OCI-M2 (cell line): ENCODE data around the gene H3-3A.
"Not testable (repeated sequence)": the region's sequence is repeated elsewhere in the genome, so short reads cannot be mapped to it uniquely, and the experiment has no call there.

Experiments used
- DNase-seq: peaks from one replicate; lab custom pipeline; 2025; ENCODE audit not compliant: unreplicated experiment; lab: John Stamatoyannopoulos, UW

H3-3A gene

DNA sequence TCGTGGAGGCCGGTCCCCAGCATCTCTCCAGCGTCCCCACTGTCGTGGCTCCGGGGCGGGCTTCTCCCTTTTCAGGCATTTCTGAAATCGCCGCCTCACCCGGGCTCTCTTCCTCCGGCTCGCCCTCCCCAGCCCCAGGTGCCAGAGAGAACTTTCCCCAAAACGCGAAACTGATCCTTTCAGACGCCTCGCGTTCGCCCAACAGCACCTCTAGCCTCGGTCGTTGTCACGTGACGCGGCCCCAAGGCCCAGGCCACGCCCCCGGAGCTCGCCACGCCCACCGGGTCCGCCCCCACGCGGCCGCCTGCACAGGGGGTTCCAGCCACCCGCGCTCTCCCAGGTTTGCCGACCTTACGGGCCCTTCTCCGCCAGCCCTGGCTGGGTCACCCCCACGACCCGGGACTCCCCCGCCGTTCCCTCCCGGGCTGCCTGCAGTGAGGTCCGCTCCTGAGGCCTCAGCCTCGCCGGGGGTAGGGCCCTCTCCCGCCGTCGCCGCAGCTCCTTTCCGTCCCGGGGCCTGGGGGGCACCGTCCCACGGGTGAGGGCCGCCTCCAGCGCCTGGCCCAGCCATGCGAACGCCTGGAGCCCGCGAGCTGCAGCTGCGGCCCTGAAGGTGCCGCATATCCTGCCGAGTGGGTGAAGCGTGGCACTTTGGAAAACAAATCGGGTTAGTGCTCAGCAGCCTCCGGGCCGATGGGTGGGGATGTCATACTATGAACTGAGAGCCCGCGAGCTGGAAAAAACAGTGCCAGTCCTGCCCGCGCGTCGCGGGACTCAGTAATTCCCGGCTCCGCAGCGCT, 21.0 kb downstream of the H3-3A start:
- DNase-seq: no peak

DNA sequence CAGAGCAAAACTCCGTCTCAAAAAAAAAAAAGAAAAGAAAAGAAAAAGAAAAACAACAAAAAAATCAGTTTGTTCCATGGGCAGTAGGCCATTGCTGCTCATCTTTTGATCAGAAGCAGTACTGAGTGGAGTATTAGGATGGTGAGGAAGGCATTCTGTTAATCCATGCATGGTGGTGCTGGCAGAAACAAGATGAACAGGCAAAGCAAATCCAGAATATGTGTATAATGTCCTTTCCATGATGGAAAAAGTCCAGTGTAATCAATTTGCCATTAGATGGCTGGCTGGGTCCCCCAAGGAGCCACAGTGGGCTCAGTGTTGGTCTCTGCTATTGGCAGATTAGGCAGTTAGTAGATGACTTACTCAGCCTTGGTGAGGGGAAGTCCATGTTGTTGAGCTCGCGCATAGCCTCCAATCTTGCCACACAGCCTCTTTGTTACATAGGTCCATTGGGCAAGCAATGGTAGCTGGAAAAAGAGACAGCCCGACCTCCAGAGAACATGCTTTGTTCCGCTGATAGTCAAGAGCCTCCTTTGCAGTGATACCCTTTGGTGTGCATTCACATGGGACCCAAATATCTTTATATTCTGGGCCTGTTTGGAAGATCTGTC, 23.3 kb downstream of the H3-3A start:
- no peak for DNase-seq

DNA sequence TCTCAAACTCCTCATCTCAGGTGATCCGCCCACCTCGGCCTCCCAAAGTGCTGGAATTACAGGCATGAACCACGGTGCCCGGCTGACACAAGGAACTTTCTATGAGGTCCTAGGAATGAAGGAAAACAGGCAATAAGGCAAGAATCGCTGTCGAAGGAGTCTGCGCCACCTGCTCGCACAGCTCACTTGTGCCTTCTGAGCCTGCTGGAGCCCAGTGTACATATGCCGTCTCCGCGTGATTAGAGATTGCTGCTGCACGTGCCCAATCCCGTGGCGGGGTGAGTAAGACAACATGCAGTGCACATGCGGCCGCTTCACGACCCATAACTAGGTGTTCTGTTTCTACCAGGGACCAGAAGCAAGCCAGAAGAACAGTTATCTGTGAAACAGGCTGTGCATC, 24.3 kb downstream of the H3-3A start:
- no peak for DNase-seq

- DNase-seq: no peak
Observed at GRCh38 chr1:226091461-226091860, 28.9 kb downstream of the H3-3A start.

GRCh38 chr1:226092048-226092820, 29.7 kb downstream of the H3-3A start:
- not testable (repeated sequence) for DNase-seq

DNA sequence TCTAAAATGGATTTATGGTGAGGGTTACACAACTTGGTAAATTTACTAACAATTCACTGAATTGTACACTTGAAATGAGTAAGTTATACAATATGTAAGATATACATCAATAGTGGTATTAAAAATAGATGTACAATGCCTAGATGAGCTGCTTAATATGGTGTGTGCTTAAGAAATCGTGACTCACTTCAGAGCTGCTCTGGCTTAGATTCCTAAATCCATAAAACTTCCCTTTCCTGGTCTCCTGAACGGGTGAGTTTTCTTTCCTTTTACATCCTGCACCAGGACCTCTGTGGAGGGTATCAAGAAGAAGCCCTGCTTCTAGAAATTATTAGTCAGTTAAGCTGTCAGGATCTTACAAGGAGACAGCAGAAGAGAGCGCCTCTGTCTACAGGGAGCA, 30.4 kb downstream of the H3-3A start:
- no peak for DNase-seq

- DNase-seq: no peak
Observed at GRCh38 chr1:226093621-226094020, 31.1 kb downstream of the H3-3A start.

GRCh38 chr1:226094451-226094850, 31.9 kb downstream of the H3-3A start:
- DNase-seq: no peak

DNA sequence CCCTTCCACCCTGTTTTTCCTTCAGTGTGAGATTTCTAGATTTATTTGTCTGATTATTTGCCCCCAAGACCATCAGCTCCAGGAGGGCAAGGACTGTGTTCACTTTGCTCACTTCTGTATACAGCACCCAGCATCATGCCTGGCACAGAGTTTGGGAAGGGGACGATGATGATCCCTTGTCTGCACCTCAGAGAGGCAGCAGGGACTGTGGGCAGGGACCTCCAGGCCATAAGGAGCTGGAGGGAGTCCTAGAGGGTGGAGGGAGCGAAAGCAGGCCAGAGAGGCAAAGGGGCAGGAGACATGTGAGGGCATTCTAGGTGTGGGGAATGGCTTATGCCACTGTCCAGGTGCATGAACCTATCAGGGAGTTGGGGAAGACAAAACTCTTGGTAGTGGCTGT, 32.8 kb downstream of the H3-3A start:
- no peak for DNase-seq

DNA sequence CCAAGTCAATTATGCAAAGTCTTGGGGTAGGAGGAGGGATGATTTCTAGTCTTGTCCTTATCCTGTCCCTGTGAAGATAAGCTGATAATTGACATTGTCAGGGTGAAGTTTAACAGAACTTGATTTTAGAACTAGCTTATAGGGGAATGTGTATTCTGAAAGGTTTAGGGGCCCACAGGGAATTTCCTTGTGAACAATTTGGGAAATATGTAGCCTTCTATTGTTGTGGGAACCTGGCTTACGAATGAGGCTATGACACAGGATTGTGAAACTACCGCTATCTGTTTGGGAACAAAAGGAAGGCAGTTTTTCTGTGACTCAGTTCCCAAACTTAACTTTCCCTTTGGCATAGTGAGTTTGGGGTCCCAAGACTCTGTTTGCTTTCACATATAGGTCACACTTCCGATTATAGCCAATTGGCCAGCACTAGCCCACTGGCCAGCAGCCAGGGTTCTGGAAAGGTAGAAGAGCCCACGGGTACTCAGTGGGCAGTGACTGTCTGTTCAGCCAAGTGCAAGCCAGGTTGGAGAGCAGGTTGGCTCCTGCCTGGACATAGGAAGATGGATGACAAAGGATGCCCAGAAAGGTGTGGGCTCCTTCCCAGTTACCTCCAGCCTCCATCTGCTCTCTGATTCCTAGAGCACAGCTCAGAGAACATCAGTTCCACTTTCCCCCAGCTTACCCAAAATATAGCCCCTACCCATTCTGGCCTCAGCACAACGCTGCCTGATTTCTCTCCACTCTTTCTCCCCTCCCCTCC, 35.5 kb downstream of the H3-3A start:
- no peak for DNase-seq

GRCh38 chr1:226098870-226099835, 36.6 kb downstream of the H3-3A start:
- no peak for DNase-seq

GRCh38 chr1:226100436-226101391, 38.2 kb downstream of the H3-3A start:
- DNase-seq: no peak

DNA sequence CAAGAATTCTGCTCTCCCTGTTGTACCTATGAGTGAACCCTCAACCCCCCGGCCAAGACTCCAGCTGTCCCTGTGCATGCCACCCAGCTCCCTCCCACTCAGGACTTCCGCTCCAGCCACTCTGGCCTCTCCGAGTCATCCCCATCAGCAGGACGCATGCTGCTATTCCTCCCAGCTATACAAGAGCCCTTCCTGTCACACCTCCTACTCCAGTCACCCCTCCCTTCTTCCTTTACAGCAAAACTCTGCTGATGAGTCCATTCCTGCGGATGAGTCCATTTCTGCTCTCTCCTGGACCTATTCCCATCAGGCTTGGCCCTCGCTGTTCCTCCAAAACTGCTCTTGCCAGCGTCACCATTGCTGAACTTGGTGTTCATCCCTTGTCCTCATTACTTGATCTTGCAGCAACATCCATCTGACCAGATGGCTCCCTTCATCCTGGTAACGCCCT, 42.2 kb downstream of the H3-3A start:
- DNase-seq: no peak

- DNase-seq: no peak
Observed at GRCh38 chr1:226107471-226108460, 45.2 kb downstream of the H3-3A start.

GRCh38 chr1:226108935-226109828, 46.7 kb downstream of the H3-3A start:
- no peak for DNase-seq

DNA sequence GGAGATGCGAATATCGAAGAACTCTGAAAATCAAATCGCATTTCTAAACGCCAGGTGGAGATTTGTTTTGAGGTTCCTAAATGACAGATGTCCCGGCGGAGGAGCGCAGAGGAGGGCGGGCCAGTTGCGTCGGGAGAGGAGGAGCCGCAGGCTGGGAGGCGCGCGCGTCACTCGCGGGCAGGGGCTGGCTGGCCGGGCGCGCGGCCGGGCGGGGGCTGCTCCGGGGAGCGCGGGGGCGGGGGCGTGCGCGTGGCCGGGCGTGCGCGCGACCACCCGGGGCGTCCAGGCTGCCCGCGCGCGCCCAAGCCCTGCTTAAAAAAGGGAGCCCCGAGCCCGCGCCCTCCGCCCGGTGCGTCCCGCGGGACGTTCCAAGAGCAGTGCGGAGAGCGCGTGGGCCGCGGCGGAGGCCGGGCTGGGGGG, 47.3 kb downstream of the H3-3A start:
- DNase-seq: no peak
